Body of pancreas (tissue), 4 donors: ENCODE data around the gene BARX2. TPM values are rescaled to one million over a fixed set of nuclear protein-coding genes. Genes with fewer than 3 reads are reported as not detected.

Experiments used
- ATAC-seq: fragments of 150-250 bp; one replicate; pipeline ENCODE4 v1.9.1; 2016
- DNase-seq, 4 donors: peaks; one replicate each; pipeline ENCODE4 v3.0.0-alpha.2; 2019
- H3K27ac ChIP-seq, 4 donors: fragments of 200-600 bp; sonication (generic); 1 replicate in 3 of 4; 2 replicates in 1 of 4; pipeline versions ENCODE4 v1.5.1 to v1.6.1; 2016 to 2019; ENCODE audit warnings: mild to moderate bottlenecking in 1 of 4, mixed read lengths in 1 of 4, moderate library complexity in 1 of 4
- H3K27me3 ChIP-seq, 2 donors: fragments of 200-600 bp; sonication (generic); one replicate each; pipeline ENCODE4 v1.6.0; 2016; ENCODE audit warnings: mild to moderate bottlenecking in 1 of 2
- H3K36me3 ChIP-seq, 2 donors: fragments of 200-600 bp; sonication (generic); replicated peaks in 1 of 2; 2 replicates each; pipeline ENCODE4 v1.5.1; 2016; ENCODE audit warnings: low read depth in 2 of 2; ENCODE audit not compliant: insufficient read depth in 1 of 2
- H3K4me1 ChIP-seq: fragments of 200-600 bp; sonication (generic); one replicate; pipeline ENCODE4 v1.6.0; 2016
- H3K4me3 ChIP-seq, 2 donors: fragments of 200-600 bp; sonication (generic); 1 replicate in 1 of 2; 2 replicates in 1 of 2; pipeline ENCODE4 v1.5.1; 2016 to 2019
- H3K9me3 ChIP-seq, 3 donors: fragments of 200-600 bp; sonication (generic); 1 replicate in 2 of 3; 2 replicates in 1 of 3; pipeline ENCODE4 v1.5.1; 2016
- CTCF ChIP-seq, 7 experiments: fragments of 450-650 bp in 4 of 7; fragments of 200-600 bp in 3 of 7; sonication (generic) in 3 of 7; IDR thresholded peaks; one replicate each; pipeline ENCODE4 v1.5.1; 2016 to 2019; ENCODE audit warnings: antibody characterized with exemption in 7 of 7
- POLR2A ChIP-seq, 3 donors: fragments of 450-650 bp; IDR thresholded peaks; one replicate each; pipeline ENCODE4 v1.6.1; 2016; ENCODE audit warnings: antibody characterized with exemption in 3 of 3, mild to moderate bottlenecking in 2 of 3
- WGBS, 2 donors: methylation state at CpG; one replicate each; pipeline ENCODE4 v1.1.5; 2017; 5-methylcytosine and 5-hydroxymethylcytosine counted together
- intact Hi-C: fragments of 100-400 bp; cut with DNase I; formaldehyde crosslinking; loops from one replicate; pipeline ENCODE4 v1.15.1; 2023
- total RNA-seq, 2 donors: library from RNA; depleted of rRNA; stranded (reverse); fragments of >200 nt; gene quantifications; one replicate each; pipeline ENCODE4 v1.1.0, GENCODE V29; 2016

BARX2 gene
- total RNA-seq, 2 donors from 2014 or later: 1.8 to 6.6 TPM

- DNase-seq: no peak
- Histone ChIP-seq H3K9me3 (no peaks in the 10 kb centered on the region), H3K27ac (no peak overlapping the region), H3K4me3 (no peak overlapping the region), H3K27me3 (no peaks in the 10 kb centered on the region), H3K36me3 (no peaks in the 10 kb centered on the region), H3K4me1 (peaks cover 16% of the 10 kb centered on the region)
- ATAC-seq: no peak
- 74 to 78% methylated on average over 5 of the region's 5 CpGs for WGBS, 2 donors
- TF ChIP-seq POLR2A (IDR thresholded peaks at IDR 0.05) (no peak), CTCF (IDR thresholded peaks at IDR 0.05) (no peak)
- intact Hi-C loops: no loop called here
Measured at GRCh38 chr11:129444274-129444673, 68.6 kb downstream of the BARX2 start.

- peaks cover 8% of the 10 kb centered on the region for H3K4me1 ChIP-seq
- no peak overlapping the region for H3K4me3 ChIP-seq
- DNase-seq (no peak), ATAC-seq (no peak)
- WGBS, 2 donors: 64 to 71% methylated on average over 9 of the region's 9 CpGs
- TF ChIP-seq CTCF (IDR thresholded peaks at IDR 0.05) (no peak), POLR2A (IDR thresholded peaks at IDR 0.05) (no peak)
- H3K27me3 ChIP-seq: no peaks in the 10 kb centered on the region
- H3K36me3 ChIP-seq: no peaks in the 10 kb centered on the region
- H3K9me3 ChIP-seq: no peaks in the 10 kb centered on the region
- no peak overlapping the region for H3K27ac ChIP-seq
- intact Hi-C loops: no loop called here
Measured at GRCh38 chr11:129445226-129445625, 69.6 kb downstream of the BARX2 start.

- H3K9me3 ChIP-seq: no peaks in the 10 kb centered on the region
- H3K4me1 ChIP-seq: no peaks in the 10 kb centered on the region
- ATAC-seq (no peak), DNase-seq (no peak)
- H3K36me3 ChIP-seq: no peaks in the 10 kb centered on the region
- WGBS, 2 donors: 86 to 91% methylated on average over 3 of the region's 3 CpGs
- intact Hi-C loops: no loop called here
- H3K4me3 ChIP-seq: no peak overlapping the region
- TF ChIP-seq CTCF (IDR thresholded peaks at IDR 0.05) (no peak), POLR2A (IDR thresholded peaks at IDR 0.05) (no peak)
- no peak overlapping the region for H3K27ac ChIP-seq
- H3K27me3 ChIP-seq: no peaks in the 10 kb centered on the region
Measured at GRCh38 chr11:129446572-129446971, 70.9 kb downstream of the BARX2 start.

- WGBS, 2 donors: 45 to 54% methylated on average over 7 of the region's 7 CpGs
- intact Hi-C loops: no loop called here
Measured at GRCh38 chr11:129447654-129448239, 72.1 kb downstream of the BARX2 start.

More at GRCh38 chr11:129447654-129448239, 72.1 kb downstream of the BARX2 start:
- H3K9me3 ChIP-seq: no peaks in the 10 kb centered on the region
- no peak for TF ChIP-seq CTCF (IDR thresholded peaks at IDR 0.05)
- TF ChIP-seq POLR2A (IDR thresholded peaks at IDR 0.05): no peak
- H3K4me3 ChIP-seq: no peak overlapping the region
- DNase-seq: no peak
- H3K27ac ChIP-seq: no peak overlapping the region
- H3K4me1 ChIP-seq: no peaks in the 10 kb centered on the region
- no peaks in the 10 kb centered on the region for H3K36me3 ChIP-seq
- no peak for ATAC-seq
- no peaks in the 10 kb centered on the region for H3K27me3 ChIP-seq
